NB4 (cell line): ENCODE measurements around the gene ARFGAP1.

Source experiments
- DNase-seq: peaks from one replicate; pipeline ENCODE4 v3.0.0; 2010; ENCODE audit warnings: low read depth
- H3K4me3 ChIP-seq: one replicate; pipeline ENCODE4 v1.5.1; 2011; ENCODE audit warnings: mild to moderate bottlenecking, low read depth, low read length, moderate library complexity
- CTCF ChIP-seq: IDR thresholded peaks from one replicate; pipeline ENCODE4 v1.5.1; 2012; ENCODE audit warnings: low read depth, low read length
- MAX ChIP-seq: IDR thresholded peaks from 2 replicates; pipeline ENCODE4 v1.6.1; 2011; ENCODE audit warnings: low read depth, low read length
- MYC ChIP-seq: IDR thresholded peaks from 2 replicates; pipeline ENCODE4 v1.6.1; 2011; ENCODE audit warnings: low read depth, low read length
- POLR2A ChIP-seq: IDR thresholded peaks from 2 replicates; pipeline ENCODE4 v1.6.1; 2011; ENCODE audit warnings: mild to moderate bottlenecking; ENCODE audit not compliant: insufficient read length; ENCODE audit errors: extremely low read depth

The ARFGAP1 gene

GRCh38 chr20:63286781-63287696, 14.4 kb downstream of the ARFGAP1 start:
- H3K4me3 ChIP-seq, result no peak overlapping the region
- TF ChIP-seq POLR2A, result no peak
- no peak for TF ChIP-seq CTCF
- TF ChIP-seq MAX, result no peak
- no peak for TF ChIP-seq MYC
- DNase-seq, result no peak

GRCh38 chr20:63287697-63288580, 15.3 kb downstream of the ARFGAP1 start:
- H3K4me3 ChIP-seq, result no peak overlapping the region
- TF ChIP-seq POLR2A (no peak), MYC (no peak), CTCF (no peak), MAX (no peak)
- DNase-seq, result no peak

- no peak overlapping the region for H3K4me3 ChIP-seq
- TF ChIP-seq POLR2A, result no peak
- DNase-seq, result no peak
Measured at GRCh38 chr20:63288581-63289251, 16.1 kb downstream of the ARFGAP1 start.

- no peak overlapping the region for H3K4me3 ChIP-seq
- no peak for TF ChIP-seq MYC
- no peak for TF ChIP-seq POLR2A
- TF ChIP-seq CTCF, result no peak
- no peak for TF ChIP-seq MAX
Measured at GRCh38 chr20:63289311-63290135, 16.9 kb downstream of the ARFGAP1 start.

GRCh38 chr20:63290136-63290676, 17.6 kb downstream of the ARFGAP1 start:
- H3K4me3 ChIP-seq, result no peak overlapping the region
- no peak for DNase-seq
- TF ChIP-seq POLR2A, result no peak
- no peak for TF ChIP-seq CTCF
- no peak for TF ChIP-seq MAX
- no peak for TF ChIP-seq MYC

More at GRCh38 chr20:63289311-63290135, 16.9 kb downstream of the ARFGAP1 start:
- no peak for DNase-seq
